Activated naive CD8-positive, alpha-beta T cell treated with anti-CD3 and anti-CD28 coated beads, Interleukin-2, amount 50 U/mL, for 24 hours (primary cell): ENCODE data around the gene EBNA1BP2.
"Not testable (repeated sequence)": the region's sequence is repeated elsewhere in the genome, so short reads cannot be mapped to it uniquely, and the experiment has no call there.

Source experiments
- ATAC-seq: fragments of 150-1000 bp; cut with Tn5 transposase; one replicate; pipeline ENCODE4 v1.10.0; 2021
- DNase-seq: peaks from one replicate; pipeline ENCODE4 v3.0.0; 2021
- H3K27ac Mint-ChIP-seq: one replicate; pipeline ENCODE4 v1.8.0; 2021; ENCODE audit warnings: mild to moderate bottlenecking, mixed read lengths
- H3K27me3 Mint-ChIP-seq: one replicate; pipeline ENCODE4 v1.8.0; 2021; ENCODE audit warnings: mixed read lengths
- H3K36me3 Mint-ChIP-seq: one replicate; pipeline ENCODE4 v1.8.0; 2021; ENCODE audit warnings: low read depth, mixed read lengths
- H3K4me1 Mint-ChIP-seq: one replicate; pipeline ENCODE4 v1.8.0; 2021; ENCODE audit warnings: mixed read lengths
- H3K4me3 Mint-ChIP-seq: one replicate; pipeline ENCODE4 v1.8.0; 2021; ENCODE audit warnings: mild to moderate bottlenecking, moderate library complexity, mixed read lengths
- H3K9me3 Mint-ChIP-seq: one replicate; pipeline ENCODE4 v1.8.0; 2021; ENCODE audit warnings: mixed read lengths

EBNA1BP2 gene

DNA sequence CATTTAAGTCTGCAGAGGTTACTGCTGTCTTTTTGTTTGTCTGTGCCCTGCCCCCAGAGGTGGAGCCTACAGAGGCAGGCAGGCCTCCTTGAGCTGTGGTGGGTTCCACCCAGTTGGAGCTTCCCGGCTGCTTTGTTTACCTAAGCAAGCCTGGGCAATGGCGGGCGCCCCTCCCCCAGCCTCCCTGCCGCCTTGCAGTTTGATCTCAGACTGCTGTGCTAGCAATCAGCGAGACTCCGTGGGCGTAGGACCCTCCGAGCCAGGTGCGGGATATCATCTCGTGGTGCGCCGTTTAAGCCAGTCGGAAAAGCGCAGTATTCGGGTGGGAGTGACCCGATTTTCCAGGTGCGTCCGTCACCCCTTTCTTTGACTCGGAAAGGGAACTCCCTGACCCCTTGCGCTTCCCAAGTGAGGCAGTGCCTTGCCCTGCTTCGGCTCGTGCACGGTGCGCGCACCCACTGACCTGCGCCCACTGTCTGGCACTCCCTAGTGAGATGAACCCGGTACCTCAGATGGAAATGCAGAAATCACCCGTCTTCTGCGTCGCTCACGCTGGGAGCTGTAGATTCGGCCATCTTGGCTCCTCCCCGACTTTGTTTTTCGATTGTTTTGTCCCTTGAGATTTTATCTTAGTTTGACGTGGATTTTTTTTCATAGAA lies 52.0 kb downstream of the EBNA1BP2 start:
- not testable (repeated sequence) for ATAC-seq, H3K27ac Mint-ChIP-seq, H3K4me3 Mint-ChIP-seq, DNase-seq, H3K9me3 Mint-ChIP-seq, H3K4me1 Mint-ChIP-seq, H3K27me3 Mint-ChIP-seq, H3K36me3 Mint-ChIP-seq
